GM12892 (cell line): Measurements from ENCODE around the gene USP47.

ENCODE experiments used
- POLR2A ChIP-seq: IDR thresholded peaks from 2 replicates; pipeline ENCODE4 v1.6.1; 2011; ENCODE audit warnings: low read depth, low read length, control low read depth
- TAF1 ChIP-seq: IDR thresholded peaks from 2 replicates; pipeline ENCODE4 v1.6.1; 2011; ENCODE audit warnings: low read depth, mild to moderate bottlenecking, control low read depth, low read length, borderline replicate concordance

DNA sequence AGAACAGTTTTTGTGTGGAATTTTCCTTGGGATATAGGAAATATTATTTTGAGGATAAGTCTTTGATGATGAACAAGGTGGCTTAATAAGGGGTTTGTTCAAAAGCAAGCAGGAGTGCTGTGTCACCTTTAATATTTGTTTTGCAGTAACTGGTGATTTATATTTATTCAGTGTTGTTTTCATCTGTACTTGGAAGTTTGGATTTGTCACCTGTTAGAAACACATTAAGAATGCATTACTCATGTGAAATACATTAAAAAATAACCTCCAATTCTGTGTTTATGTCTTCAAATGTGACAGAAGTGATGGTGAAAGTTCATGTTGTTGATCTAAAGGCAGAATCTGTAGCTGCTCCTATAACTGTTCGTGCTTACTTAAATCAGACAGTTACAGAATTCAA is 96.2 kb downstream of the USP47 start:
- TF ChIP-seq TAF1, result no peak
- TF ChIP-seq POLR2A, result no peak
